Ectodermal cell (in vitro differentiated cells): ENCODE results near the gene ATF6B.

Experiments
- H3K27ac ChIP-seq: 2 replicates; pipeline ENCODE4 v1.7.0; 2013; ENCODE audit warnings: mild to moderate bottlenecking, low read depth, low read length; ENCODE audit not compliant: insufficient read depth, poor library complexity, severe bottlenecking
- H3K27me3 ChIP-seq: 2 replicates; pipeline ENCODE4 v1.7.0; 2013; ENCODE audit warnings: mild to moderate bottlenecking, low read length; ENCODE audit not compliant: insufficient read depth, control insufficient read depth, poor library complexity, severe bottlenecking
- H3K36me3 ChIP-seq: one replicate; pipeline ENCODE4 v1.7.0; 2013; ENCODE audit warnings: low read length; ENCODE audit not compliant: control insufficient read depth, insufficient read depth
- H3K4me1 ChIP-seq: one replicate; pipeline ENCODE4 v1.7.0; 2013; ENCODE audit warnings: low read length; ENCODE audit not compliant: control insufficient read depth, insufficient read depth
- H3K4me3 ChIP-seq: 2 replicates; pipeline ENCODE4 v1.7.0; 2013; ENCODE audit warnings: low read depth, low read length, control low read depth; ENCODE audit not compliant: insufficient read depth
- H3K9me3 ChIP-seq: 2 replicates; pipeline ENCODE4 v1.7.0; 2013; ENCODE audit warnings: mild to moderate bottlenecking, low read length, moderate library complexity; ENCODE audit not compliant: control insufficient read depth
- WGBS, 2 experiments: methylation state at CpG; one replicate each; pipeline ENCODE4 v1.1.7; 2013; ENCODE audit warnings: missing lambda C conversion rate in 2 of 2; 5-methylcytosine and 5-hydroxymethylcytosine counted together

ATF6B gene

DNA sequence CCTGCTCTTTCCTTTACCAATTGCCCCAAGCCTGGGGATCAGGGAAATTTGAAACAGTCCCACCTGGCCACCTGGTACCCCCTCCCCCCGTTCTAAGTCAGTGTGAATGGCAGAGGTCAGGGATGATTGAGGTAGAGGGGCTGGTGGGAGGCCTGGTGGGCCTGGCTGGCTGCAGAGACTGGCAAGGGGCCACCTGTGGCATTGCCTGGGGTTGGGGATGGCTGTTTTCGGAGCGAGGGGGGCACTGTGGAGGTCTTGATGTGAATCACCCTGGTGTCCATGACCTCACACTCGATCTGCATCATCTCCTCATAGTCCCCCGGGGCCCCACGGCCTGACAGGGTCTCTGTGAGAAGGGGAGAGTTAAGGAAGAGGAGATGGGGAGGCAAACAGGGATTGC, 12.4 kb downstream of the ATF6B start:
- H3K4me1 ChIP-seq: no peaks in the 10 kb centered on the region
- H3K4me3 ChIP-seq: no peak overlapping the region
- peaks cover 26% of the 10 kb centered on the region for H3K36me3 ChIP-seq
- WGBS, 2 experiments: 91 to 97% methylated on average over 6 of the region's 6 CpGs
- H3K27ac ChIP-seq: no peak overlapping the region
- H3K9me3 ChIP-seq: no peaks in the 10 kb centered on the region
- H3K27me3 ChIP-seq: no peaks in the 10 kb centered on the region

DNA sequence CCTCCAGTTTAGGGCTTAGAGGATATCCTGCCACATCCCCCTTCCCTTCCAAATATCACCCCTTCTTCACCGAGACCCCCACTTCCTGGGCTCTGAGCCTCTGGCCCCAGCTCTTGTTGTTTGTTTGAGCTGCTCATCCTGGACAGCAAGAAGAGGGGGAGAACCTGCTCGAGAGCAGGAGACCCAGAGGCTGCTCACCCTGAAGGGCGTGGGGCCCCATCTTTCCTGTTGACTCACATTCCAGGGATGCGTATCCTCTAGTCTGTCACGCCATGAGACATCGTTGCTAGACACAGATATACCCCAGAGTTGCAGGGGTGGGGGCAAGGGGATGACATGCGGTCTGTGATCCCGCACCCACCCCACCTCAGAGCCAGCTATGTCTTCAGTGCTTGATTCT, 13.2 kb downstream of the ATF6B start:
- Histone ChIP-seq H3K36me3 (peaks cover 26% of the 10 kb centered on the region), H3K4me1 (peaks cover 2% of the 10 kb centered on the region), H3K4me3 (no peak overlapping the region), H3K27me3 (peaks cover 5% of the 10 kb centered on the region), H3K27ac (no peak overlapping the region), H3K9me3 (no peaks in the 10 kb centered on the region)
- WGBS, 2 experiments: 94% methylated on average over 8 of the region's 8 CpGs

DNA sequence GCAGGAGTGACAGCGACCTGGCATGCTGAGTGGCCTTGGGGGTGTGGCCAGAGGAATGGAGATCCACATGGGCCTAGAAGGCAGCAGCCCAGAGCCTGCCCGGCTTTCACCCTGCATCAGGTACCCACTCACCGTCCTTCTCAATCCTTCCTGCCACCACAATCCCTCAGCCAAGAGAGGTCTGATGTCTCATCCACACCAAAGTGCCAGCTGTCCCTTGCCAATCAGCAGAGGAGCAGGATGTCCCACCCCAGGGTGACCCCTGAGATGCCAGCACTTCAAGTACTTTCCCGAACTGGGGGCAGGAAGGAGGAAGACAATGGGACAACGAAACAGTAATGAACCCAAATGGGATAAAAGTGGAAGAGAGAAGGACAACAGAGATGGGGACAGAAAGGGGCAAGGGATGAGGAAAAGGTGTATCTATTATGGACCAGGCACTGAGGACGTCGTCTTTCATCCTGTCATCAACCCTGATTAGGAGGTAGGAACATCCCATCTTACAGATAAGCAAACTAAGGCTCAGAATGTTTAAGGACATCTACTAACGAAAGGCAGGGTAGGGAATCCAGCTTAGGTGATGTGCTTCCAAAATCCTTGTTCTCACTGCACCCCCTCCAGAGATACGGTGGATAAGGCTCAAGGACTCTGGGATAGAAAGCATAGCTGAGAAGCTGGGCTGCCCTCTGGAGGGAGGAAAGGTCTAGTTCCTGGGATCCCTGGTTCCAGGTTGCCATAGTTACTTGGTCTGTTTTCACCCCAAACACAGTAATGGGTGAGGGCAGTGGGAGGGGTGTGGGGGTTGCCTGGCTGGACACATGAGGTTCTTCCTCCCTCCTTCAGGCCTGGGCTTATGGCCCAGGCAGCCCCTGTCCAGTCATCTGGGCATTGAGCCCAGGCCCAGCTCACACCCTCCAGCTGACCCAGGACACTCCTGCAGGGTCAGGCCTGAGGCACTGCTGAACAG, 14.4 kb downstream of the ATF6B start:
- Histone ChIP-seq H3K4me3 (no peak overlapping the region), H3K27ac (peak overlapping the region; percentile 69), H3K36me3 (peaks cover 26% of the 10 kb centered on the region), H3K9me3 (no peaks in the 10 kb centered on the region), H3K4me1 (peaks cover 8% of the 10 kb centered on the region), H3K27me3 (peaks cover 16% of the 10 kb centered on the region)
- 88% methylated on average over 9 of the region's 9 CpGs for WGBS, 2 experiments

DNA sequence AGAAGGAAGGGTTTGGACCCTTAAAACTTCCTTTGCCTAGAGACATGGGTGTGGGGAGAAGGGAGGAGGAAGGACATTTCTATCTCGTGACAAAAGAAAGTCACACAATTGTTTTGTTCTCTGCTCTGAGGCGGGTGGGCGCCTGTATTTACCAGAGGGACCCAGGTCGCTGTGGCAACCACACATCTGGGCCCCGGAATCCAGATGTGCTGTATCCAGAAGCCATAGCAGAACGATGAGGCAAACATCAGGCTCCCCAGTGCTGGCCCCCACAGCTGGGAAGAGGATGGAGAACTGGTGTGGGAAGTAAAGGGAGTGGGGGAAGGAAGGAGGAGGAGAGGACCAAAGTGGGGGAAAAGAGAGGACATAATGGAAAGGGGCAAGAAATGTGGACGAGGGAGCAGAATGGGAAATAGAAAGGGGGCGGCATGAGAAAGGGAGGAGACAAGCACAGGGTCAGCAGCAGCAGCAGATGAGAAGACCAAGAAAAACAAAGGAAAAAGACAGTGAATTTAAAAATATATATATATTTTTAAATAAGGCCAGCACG, 15.5 kb downstream of the ATF6B start:
- Histone ChIP-seq H3K4me1 (peaks cover 16% of the 10 kb centered on the region), H3K27ac (no peak overlapping the region), H3K27me3 (peaks cover 28% of the 10 kb centered on the region), H3K9me3 (no peaks in the 10 kb centered on the region), H3K4me3 (no peak overlapping the region), H3K36me3 (peaks cover 15% of the 10 kb centered on the region)
- 79 to 85% methylated on average over 9 of the region's 9 CpGs for WGBS, 2 experiments

DNA sequence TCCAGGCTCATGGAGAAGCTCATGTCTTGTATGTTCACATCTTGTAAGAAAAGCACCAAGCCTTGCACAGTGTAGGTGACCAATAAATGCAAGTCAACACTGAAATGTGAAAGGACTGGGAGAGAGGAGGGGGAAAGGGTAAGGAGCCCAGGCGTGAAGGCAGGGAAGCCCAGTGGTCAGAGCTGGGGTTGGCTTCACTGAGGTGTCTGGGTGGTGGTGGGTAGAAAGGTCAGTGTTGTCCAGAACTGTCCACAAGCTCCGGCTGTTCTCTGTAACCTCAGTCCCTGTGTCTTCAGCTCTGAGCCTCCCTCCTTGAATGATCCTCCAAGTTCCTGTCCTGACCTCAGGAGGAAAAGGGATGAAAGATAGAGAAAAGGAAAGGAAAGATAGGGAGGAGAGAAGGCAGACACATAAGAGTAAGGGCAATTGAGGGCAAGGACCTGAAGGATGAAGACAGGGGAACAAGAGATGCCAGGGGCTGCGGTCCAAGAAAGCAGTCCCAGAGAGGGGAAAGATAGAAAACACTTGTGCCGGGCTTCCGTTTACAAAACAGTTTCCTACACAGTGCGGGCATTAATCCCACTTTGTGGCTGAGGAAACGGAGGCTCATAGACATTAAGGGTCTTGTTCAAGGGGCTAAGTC, 16.5 kb downstream of the ATF6B start:
- H3K4me1 ChIP-seq: peaks cover 16% of the 10 kb centered on the region
- H3K4me3 ChIP-seq: no peak overlapping the region
- no peak overlapping the region for H3K27ac ChIP-seq
- no peaks in the 10 kb centered on the region for H3K9me3 ChIP-seq
- H3K27me3 ChIP-seq: peaks cover 28% of the 10 kb centered on the region
- 92 to 95% methylated on average over 7 of the region's 7 CpGs for WGBS, 2 experiments
- peaks cover 10% of the 10 kb centered on the region for H3K36me3 ChIP-seq

DNA sequence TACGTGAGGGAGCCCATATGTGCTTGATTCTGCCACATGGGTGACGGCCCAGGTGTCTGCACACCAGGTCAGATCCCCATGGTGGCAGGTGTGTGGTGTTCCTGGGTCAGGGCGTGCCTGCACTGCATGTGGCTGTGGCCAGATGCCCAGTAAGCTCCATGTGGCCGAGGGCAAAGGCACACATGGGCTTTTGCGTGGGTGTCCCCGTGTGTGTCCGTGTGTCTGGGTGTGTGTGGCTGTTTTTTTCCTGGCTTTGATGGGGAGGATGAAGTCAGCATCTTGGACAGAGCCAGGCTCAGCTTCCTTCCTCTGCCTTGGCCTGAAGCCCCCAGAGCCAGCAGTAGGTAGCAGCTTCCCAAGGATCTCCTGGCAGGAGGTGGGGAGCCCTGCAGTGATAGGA, 17.4 kb downstream of the ATF6B start:
- H3K27ac ChIP-seq: no peak overlapping the region
- H3K27me3 ChIP-seq: peaks cover 28% of the 10 kb centered on the region
- H3K4me3 ChIP-seq: no peak overlapping the region
- no peaks in the 10 kb centered on the region for H3K9me3 ChIP-seq
- H3K4me1 ChIP-seq: peaks cover 16% of the 10 kb centered on the region
- H3K36me3 ChIP-seq: peaks cover 1% of the 10 kb centered on the region
- 88 to 93% methylated on average over 7 of the region's 7 CpGs for WGBS, 2 experiments

DNA sequence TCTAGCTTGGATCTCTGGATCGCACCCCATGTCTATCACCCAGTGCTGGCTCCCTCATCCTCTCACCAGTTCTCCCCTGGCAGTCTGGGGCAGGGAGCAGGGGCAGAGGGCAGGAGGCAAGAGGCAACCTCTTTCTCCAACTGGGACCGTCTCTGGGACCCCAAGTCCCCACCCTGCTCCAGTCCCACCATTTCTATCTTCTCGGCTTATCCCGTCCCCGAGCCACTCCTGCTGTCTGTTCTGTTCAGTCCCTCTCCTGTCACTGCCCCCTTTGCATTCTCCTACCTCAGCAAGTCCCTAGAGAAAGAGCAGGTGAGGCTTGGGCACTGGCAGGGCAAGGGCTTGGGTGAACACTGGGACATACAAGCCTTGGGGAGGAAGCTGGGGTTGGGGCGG, 18.3 kb downstream of the ATF6B start:
- 70 to 72% methylated on average over 6 of the region's 6 CpGs for WGBS, 2 experiments
- Histone ChIP-seq H3K27me3 (peaks cover 30% of the 10 kb centered on the region), H3K4me3 (no peak overlapping the region), H3K27ac (no peak overlapping the region), H3K4me1 (peaks cover 16% of the 10 kb centered on the region), H3K36me3 (no peaks in the 10 kb centered on the region), H3K9me3 (no peaks in the 10 kb centered on the region)

DNA sequence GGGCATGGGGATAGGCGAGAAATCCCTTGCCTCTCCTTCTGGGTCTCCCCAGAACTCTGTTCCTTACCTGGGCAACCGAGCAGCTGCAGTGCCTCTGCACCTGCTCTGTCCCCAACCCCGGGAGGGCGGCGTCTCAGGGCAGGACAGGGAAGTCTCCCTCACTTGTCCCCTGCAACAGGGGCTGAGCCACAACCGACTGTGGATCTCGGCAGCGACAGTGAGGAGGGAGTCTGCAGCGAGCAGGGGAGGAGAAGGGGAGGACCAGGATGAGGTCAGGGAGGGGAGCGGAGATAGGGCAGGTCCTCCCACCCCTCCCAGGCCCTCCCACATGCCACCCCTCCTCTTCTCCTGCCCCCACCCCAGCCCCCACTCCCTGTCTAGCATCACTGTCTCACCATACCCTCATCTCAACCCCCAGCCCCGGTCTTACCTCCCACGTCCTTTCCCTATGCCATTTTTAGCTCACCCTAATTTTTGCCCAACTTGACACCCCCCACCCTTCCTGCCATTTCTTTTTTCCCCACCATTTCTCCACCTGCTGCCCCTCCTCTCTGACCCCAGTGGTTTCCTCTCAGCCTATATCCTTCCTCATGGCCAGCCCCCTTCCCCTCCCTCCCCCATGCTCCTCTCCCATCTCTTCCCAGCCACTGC, 18.8 kb downstream of the ATF6B start, which contains the start of gene TNXB:
TSS of gene TNXB (minus strand) at position 225 of the 651 bp plus-strand sequence. CDS start 11,140 bp downstream, outside the sequence.
- no peak within 1 kb of the TSS for H3K4me3 ChIP-seq
- H3K9me3 ChIP-seq: no peaks in the 10 kb centered on the region
- WGBS, 2 experiments: 27 to 32% methylated on average over 11 to 12 of the region's 12 CpGs
- H3K4me1 ChIP-seq: peaks cover 16% of the 10 kb centered on the region
- H3K36me3 ChIP-seq: no peaks in the 10 kb centered on the region
- H3K27ac ChIP-seq: no peak within 1 kb of the TSS
- peaks cover 33% of the 10 kb centered on the region for H3K27me3 ChIP-seq

DNA sequence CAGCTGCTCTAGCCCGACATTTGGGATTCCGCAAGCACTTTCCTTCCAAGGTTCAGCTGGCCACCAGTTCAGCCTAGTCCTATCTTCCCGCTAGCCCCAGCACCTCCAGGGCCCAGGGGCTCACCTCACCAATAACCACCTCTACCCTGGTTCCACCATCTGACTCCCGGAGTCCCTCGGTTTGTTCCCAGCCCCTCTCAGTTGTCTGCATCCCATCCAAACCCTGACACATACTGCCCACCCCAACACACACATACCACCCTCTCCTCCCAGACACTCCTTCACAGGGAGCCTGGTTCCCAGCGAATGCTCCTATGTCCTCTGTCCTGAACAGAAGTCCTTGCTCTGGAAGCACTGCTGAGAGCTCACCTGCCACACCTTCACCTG, 19.3 kb downstream of the ATF6B start:
- Histone ChIP-seq H3K4me1 (peaks cover 16% of the 10 kb centered on the region), H3K27me3 (peaks cover 33% of the 10 kb centered on the region), H3K27ac (no peak overlapping the region), H3K36me3 (no peaks in the 10 kb centered on the region), H3K4me3 (no peak overlapping the region), H3K9me3 (no peaks in the 10 kb centered on the region)
- 63 to 65% methylated on average over 6 of the region's 6 CpGs for WGBS, 2 experiments
